GM21360 (cell line): ENCODE measurements around the gene RGS7.
A peak's percentile ranks its signal among the peaks of the same experiment; 100 is the strongest.
"Not testable (repeated sequence)": the region's sequence is repeated elsewhere in the genome, so short reads cannot be mapped to it uniquely, and the experiment has no call there.

Experiments used
- ATAC-seq: cut with Tn5 transposase; IDR thresholded peaks from one replicate; pipeline ENCODE4 v1.9.1; 2021; ENCODE audit warnings: mild to moderate bottlenecking, moderate library complexity; ENCODE audit not compliant: unreplicated experiment

RGS7 gene

GRCh38 chr1:240758296-240758695, 598.7 kb downstream of the RGS7 start:
- ATAC-seq, result no peak

GRCh38 chr1:240747907-240748306, 609.1 kb downstream of the RGS7 start:
- ATAC-seq, result no peak

- no peak for ATAC-seq
These were observed 613.3 kb downstream of the RGS7 start for GRCh38 chr1:240743705-240744104.

- no peak for ATAC-seq
These were observed 617.3 kb downstream of the RGS7 start for GRCh38 chr1:240739754-240740153.

- no peak for ATAC-seq
These were observed 617.9 kb downstream of the RGS7 start for GRCh38 chr1:240739139-240739538.

- no peak for ATAC-seq
These were observed 619.2 kb downstream of the RGS7 start for GRCh38 chr1:240737766-240738265.

GRCh38 chr1:240737298-240737697, 619.7 kb downstream of the RGS7 start:
- ATAC-seq, result no peak

- ATAC-seq, result not testable (repeated sequence)
These were observed 622.3 kb downstream of the RGS7 start for GRCh38 chr1:240734705-240735104.

GRCh38 chr1:240734001-240734400, 623.0 kb downstream of the RGS7 start:
- ATAC-seq, result no peak

- ATAC-seq, result peak; percentile 91
These were observed 624.6 kb downstream of the RGS7 start for GRCh38 chr1:240732390-240732789.
